T-helper 1 cell treated with Interleukin-12 subunit alpha and Interleukin-12 subunit beta and Interleukin-4 antibody, amounts not matched to agents 30 μg/mL and 1 μg/mL, for 36 hours (primary cell): ENCODE data around the gene PSTPIP2.
"Not testable (repeated sequence)": the region's sequence is repeated elsewhere in the genome, so short reads cannot be mapped to it uniquely, and the experiment has no call there.

Source experiments
- H3K27ac Mint-ChIP-seq: one replicate; pipeline ENCODE4 v1.8.0; 2021; ENCODE audit warnings: mild to moderate bottlenecking, mixed read lengths
- H3K27me3 Mint-ChIP-seq: one replicate; pipeline ENCODE4 v1.8.0; 2021; ENCODE audit warnings: low read depth, mixed read lengths
- H3K36me3 Mint-ChIP-seq: one replicate; pipeline ENCODE4 v1.8.0; 2021; ENCODE audit warnings: low read depth, mixed read lengths
- H3K4me1 Mint-ChIP-seq: one replicate; pipeline ENCODE4 v1.8.0; 2021; ENCODE audit warnings: low read depth, mixed read lengths
- H3K4me3 Mint-ChIP-seq: one replicate; pipeline ENCODE4 v1.8.0; 2021; ENCODE audit warnings: mild to moderate bottlenecking, moderate library complexity, mixed read lengths
- H3K9me3 Mint-ChIP-seq: one replicate; pipeline ENCODE4 v1.8.0; 2021; ENCODE audit warnings: mixed read lengths

The PSTPIP2 gene, protein sequence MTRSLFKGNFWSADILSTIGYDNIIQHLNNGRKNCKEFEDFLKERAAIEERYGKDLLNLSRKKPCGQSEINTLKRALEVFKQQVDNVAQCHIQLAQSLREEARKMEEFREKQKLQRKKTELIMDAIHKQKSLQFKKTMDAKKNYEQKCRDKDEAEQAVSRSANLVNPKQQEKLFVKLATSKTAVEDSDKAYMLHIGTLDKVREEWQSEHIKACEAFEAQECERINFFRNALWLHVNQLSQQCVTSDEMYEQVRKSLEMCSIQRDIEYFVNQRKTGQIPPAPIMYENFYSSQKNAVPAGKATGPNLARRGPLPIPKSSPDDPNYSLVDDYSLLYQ

DNA sequence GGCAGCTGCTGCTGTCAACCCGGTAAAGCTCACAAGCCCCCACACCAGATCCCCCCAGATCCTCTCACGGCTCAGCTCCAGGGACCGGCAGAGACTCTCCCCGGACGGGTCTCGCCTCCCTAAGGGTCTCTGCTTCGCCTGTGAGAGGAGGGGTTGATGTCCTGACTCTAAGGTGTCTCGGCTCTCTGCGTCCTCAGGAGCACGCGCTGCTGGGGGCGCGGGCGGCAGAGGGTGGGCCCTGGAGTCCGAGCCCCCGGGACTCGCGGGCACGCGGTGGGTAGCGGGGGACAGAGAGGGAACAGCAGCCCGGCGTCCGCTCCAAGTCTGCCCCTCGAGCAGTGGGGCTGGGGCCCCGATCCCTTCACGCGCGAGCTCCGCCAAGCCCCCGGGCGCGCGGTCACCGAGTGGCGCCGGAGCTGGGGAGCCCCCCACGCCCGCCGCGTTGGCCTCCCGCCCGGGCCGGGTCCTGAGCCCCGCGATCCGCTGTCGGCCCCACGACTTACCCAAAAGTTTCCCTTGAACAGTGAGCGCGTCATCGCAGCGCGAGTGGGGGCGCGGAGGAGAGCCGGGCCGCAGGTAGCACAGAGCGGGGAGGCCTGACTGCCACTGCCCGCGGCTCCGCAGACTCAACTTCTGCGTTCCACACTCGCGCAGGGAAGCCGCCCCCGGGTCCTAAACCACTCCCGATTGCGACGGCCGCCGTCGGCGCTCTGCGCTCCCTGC is at the start of gene PSTPIP2:
Gene PSTPIP2 (minus strand): TSS at position 608 of the 723 bp plus-strand sequence. CDS start 72 bp downstream, at position 536.
- H3K36me3 Mint-ChIP-seq = peaks cover 4% of the 10 kb centered on the region
- peak within 1 kb of the TSS; percentile 82 for H3K4me3 Mint-ChIP-seq
- peak within 1 kb of the TSS; percentile 45 for H3K27ac Mint-ChIP-seq
- H3K4me1 Mint-ChIP-seq = peaks cover 30% of the 10 kb centered on the region
- no peaks in the 10 kb centered on the region for H3K9me3 Mint-ChIP-seq
- H3K27me3 Mint-ChIP-seq = no peaks in the 10 kb centered on the region

DNA sequence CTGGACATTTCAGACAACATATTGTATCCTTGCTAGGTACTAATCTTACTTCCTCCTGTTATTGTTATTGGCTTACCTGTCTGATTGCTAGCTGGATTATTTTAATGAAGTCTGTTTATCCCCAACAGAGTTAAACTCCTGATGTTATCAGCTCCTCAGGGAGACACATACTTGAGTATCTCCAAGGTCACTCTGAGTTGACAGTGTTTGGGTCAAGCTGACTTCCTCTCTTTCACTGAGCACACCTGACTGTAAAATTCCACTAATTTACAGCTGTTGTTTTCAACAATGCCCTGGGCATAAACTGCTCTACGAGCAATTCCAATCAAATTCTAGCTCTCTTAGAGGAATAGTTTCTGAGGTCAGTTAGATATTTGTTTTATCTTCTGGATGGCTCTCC is 41.7 kb upstream of the PSTPIP2 start:
- Mint-ChIP-seq H3K27ac (no peak overlapping the region), H3K36me3 (peaks cover 23% of the 10 kb centered on the region), H3K4me3 (no peak overlapping the region), H3K4me1 (peaks cover 2% of the 10 kb centered on the region), H3K9me3 (no peaks in the 10 kb centered on the region), H3K27me3 (no peaks in the 10 kb centered on the region)

GRCh38 chr18:46110406-46110805 is 38.3 kb upstream of the PSTPIP2 start:
- Mint-ChIP-seq H3K27me3 (no peaks in the 10 kb centered on the region), H3K27ac (no peak overlapping the region), H3K4me1 (peaks cover 10% of the 10 kb centered on the region), H3K36me3 (peaks cover 20% of the 10 kb centered on the region), H3K4me3 (no peak overlapping the region), H3K9me3 (no peaks in the 10 kb centered on the region)

- Mint-ChIP-seq H3K9me3 (no peaks in the 10 kb centered on the region), H3K4me1 (peaks cover 15% of the 10 kb centered on the region), H3K27me3 (no peaks in the 10 kb centered on the region), H3K36me3 (peaks cover 17% of the 10 kb centered on the region), H3K4me3 (no peak overlapping the region), H3K27ac (no peak overlapping the region)
These were observed 37.3 kb upstream of the PSTPIP2 start for GRCh38 chr18:46109386-46109785.

DNA sequence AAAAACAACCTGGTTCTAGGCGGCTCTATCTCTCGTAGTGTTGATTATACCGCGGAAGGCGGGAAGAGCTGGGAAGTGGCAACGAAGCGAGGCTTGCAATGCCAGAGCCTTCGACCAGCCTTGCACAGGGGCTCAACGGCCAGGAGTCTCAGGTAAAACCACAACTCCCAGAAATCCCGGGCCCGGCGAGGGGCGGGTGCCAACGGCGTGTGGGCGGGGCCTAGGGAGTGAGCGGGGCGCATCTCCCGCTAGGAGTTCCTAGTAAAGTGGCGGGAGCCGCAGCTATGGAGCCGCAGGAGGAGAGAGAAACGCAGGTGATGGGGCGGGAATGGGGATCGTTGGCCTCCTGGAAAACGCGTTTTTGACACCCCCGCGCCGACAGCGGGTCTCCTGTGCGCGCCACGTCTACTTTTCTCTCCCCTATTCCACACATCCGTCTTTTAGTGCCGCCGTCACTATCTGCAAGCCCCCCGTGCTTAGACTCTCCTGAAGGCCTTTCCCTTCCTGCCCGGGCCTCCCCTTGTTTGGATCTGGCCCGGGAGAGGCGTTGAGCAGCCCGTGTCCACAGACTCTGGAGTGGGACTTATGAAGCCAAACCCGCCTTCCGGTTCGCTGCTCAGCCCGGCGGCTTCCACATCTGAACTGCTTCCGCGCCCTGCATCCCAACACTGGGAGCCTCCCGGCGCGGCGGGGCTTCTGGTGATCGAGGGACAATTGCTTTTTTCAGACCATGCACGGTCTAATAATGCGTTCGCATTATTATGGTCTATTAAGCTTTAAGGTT is 32.3 kb upstream of the PSTPIP2 start, which contains the start of gene HAUS1:
Gene HAUS1 (plus strand): TSS at position 258 of the 784 bp plus-strand sequence. CDS start 27 bp downstream, at position 285.
- peak within 1 kb of the TSS; percentile 91 for H3K27ac Mint-ChIP-seq
- H3K36me3 Mint-ChIP-seq = peaks cover 4% of the 10 kb centered on the region

GRCh38 chr18:46099463-46099862 is 27.4 kb upstream of the PSTPIP2 start:
- no peaks in the 10 kb centered on the region for H3K27me3 Mint-ChIP-seq
- peaks cover 14% of the 10 kb centered on the region for H3K36me3 Mint-ChIP-seq
- peaks cover 17% of the 10 kb centered on the region for H3K4me1 Mint-ChIP-seq
- H3K27ac Mint-ChIP-seq = no peak overlapping the region
- H3K9me3 Mint-ChIP-seq = no peaks in the 10 kb centered on the region
- no peak overlapping the region for H3K4me3 Mint-ChIP-seq

More for the DNA sequence above, 32.3 kb upstream of the PSTPIP2 start, which contains the start of gene HAUS1:
- peaks cover 15% of the 10 kb centered on the region for H3K4me1 Mint-ChIP-seq
- no peaks in the 10 kb centered on the region for H3K27me3 Mint-ChIP-seq
- peak within 1 kb of the TSS; percentile 95 for H3K4me3 Mint-ChIP-seq
- H3K9me3 Mint-ChIP-seq = no peaks in the 10 kb centered on the region

DNA sequence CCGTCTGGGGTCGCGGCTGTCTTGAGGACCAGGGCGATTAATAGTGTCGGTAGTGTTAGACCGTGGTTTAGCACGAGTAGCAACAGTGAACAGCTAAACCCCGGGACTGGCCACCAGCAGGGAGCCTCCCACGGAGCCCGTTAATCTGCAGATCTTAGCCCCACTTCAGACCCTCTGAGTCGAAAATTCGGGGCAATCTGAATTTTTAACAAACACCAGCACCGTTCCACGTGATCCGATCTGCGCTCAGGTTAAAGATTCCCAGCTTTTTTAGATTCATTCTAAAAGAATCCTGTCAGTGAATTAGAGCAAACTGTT is 26.5 kb upstream of the PSTPIP2 start:
- Mint-ChIP-seq H3K9me3 (no peaks in the 10 kb centered on the region), H3K4me3 (peak overlapping the region; percentile 98), H3K27me3 (no peaks in the 10 kb centered on the region), H3K27ac (peak overlapping the region; percentile 98), H3K36me3 (peaks cover 18% of the 10 kb centered on the region), H3K4me1 (peaks cover 20% of the 10 kb centered on the region)

DNA sequence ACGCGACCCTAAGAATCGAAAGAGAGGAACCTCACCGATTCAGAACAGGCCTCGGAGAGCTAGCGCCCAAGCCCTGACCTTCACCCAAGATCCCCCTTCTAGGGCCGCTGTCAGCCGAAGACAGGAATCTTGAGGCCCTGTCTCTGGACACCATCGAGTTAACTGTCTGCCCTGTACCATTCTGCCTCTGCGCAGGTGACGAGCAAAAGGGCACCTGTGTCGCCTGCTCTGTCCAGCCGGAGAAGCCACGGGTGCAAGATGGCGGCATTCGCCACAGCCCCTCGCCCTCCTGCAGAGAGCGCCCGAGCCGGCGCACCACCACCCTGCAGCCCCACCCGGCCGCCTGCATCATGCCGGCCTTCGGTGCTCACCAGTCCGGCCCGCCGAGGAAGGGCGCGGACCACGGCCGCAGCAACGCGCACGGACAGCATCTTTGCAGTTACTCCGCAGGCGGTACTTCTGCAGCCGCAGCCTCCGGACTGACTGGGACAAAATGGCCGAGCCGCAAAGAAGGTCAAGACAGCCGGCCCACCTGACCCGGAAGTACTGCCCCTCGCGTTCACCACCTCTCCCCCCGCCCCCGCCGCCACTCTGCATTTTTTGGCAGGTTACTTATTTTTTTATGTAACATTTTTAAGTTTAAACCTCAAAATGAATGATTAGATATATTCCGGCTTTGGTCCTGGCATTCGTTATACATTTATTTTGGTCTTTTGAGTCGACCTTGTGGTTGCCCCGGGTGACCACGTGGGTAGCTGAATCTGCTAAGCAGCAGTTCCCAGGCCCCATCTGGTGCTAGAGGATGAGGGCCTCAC is 25.9 kb upstream of the PSTPIP2 start, which contains the start of gene ATP5F1A:
Gene ATP5F1A (minus strand): TSS at position 496 of the 815 bp plus-strand sequence. CDS start 65 bp downstream, at position 431.
- peak within 1 kb of the TSS; percentile 98 for H3K4me3 Mint-ChIP-seq
- H3K4me1 Mint-ChIP-seq = peaks cover 20% of the 10 kb centered on the region
- H3K27ac Mint-ChIP-seq = peak within 1 kb of the TSS; percentile 98
- no peaks in the 10 kb centered on the region for H3K9me3 Mint-ChIP-seq
- H3K27me3 Mint-ChIP-seq = no peaks in the 10 kb centered on the region
- peaks cover 18% of the 10 kb centered on the region for H3K36me3 Mint-ChIP-seq

DNA sequence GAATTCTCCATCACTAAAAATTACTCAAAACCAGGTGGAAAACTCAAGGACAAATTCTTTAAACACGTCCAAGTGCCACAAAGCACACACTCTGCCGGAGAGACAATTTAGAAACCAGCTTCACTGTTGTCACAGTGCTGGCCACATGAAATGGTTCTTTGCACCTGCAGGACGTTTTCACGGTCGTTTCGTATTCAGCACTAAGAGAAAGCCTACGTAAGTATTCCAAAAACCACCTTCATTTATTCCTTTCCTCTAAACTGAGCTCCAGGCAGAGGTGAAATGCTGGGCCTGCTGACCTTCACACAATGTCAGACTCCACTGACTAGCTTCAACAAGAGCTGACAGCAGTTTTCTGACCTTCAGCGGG is 25.4 kb upstream of the PSTPIP2 start:
- peaks cover 18% of the 10 kb centered on the region for H3K36me3 Mint-ChIP-seq
- H3K27ac Mint-ChIP-seq = peak overlapping the region; percentile 98
- peaks cover 20% of the 10 kb centered on the region for H3K4me1 Mint-ChIP-seq
- peak overlapping the region; percentile 98 for H3K4me3 Mint-ChIP-seq
- no peaks in the 10 kb centered on the region for H3K27me3 Mint-ChIP-seq
- H3K9me3 Mint-ChIP-seq = no peaks in the 10 kb centered on the region

DNA sequence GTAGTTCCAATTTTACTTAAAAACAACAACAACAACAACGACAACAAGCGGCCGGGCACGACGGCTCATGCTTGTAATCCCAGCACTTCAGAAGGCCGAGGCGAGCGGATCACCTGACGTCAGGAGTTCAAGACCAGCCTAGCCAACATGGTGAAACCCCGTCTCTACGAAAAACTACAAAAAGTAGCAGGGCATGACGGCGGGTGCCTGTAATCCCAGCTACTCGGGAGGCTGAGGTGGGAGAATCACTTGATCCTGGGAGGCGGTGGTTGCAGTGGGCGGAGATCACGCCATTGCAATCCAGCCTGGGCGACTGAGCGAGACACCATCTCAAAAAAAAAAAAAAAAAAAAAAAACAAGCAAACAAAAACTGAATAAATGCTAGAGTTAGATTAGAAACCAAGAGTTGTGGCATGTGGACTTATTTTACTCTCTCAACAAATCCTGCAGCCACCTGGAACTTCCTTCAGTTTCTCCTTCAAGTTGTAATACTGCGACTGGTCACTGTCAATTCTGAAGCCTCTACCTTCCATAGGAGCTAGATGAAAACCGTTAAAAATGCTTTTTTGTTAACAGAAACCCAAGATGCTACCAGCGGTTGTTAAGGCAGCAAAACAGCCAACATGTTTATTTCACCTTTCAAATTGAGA is 24.7 kb upstream of the PSTPIP2 start:
- Mint-ChIP-seq H3K4me3 (peak overlapping the region; percentile 98), H3K27ac (peak overlapping the region; percentile 98), H3K9me3 (no peaks in the 10 kb centered on the region), H3K27me3 (no peaks in the 10 kb centered on the region), H3K36me3 (peaks cover 21% of the 10 kb centered on the region), H3K4me1 (peaks cover 21% of the 10 kb centered on the region)

DNA sequence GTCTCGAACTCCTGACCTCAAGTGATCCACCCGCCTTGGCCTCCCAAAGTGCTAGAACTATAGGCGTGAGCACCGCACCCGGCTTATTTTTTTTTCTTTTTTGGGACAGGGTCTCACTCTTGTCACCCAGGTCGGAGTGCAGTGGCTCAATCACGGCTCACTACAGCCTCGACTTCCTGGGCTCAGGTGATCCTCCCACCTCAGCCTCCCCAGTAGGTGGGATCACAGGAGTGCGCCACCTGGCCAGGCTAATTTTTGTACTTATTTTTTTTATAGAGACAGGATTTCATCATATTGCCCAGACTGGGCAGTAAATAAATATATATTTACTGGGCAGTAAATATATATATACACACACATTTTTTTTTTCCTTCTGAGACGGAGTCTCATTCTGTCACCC is 23.5 kb upstream of the PSTPIP2 start:
- H3K4me3 Mint-ChIP-seq = no peak overlapping the region
- H3K9me3 Mint-ChIP-seq = no peaks in the 10 kb centered on the region
- H3K27ac Mint-ChIP-seq = no peak overlapping the region
- peaks cover 32% of the 10 kb centered on the region for H3K36me3 Mint-ChIP-seq
- H3K4me1 Mint-ChIP-seq = peaks cover 28% of the 10 kb centered on the region
- H3K27me3 Mint-ChIP-seq = no peaks in the 10 kb centered on the region

- H3K27ac Mint-ChIP-seq, H3K9me3 Mint-ChIP-seq: not testable (repeated sequence)
These were observed 16.4 kb upstream of the PSTPIP2 start for GRCh38 chr18:46088501-46088900.

DNA sequence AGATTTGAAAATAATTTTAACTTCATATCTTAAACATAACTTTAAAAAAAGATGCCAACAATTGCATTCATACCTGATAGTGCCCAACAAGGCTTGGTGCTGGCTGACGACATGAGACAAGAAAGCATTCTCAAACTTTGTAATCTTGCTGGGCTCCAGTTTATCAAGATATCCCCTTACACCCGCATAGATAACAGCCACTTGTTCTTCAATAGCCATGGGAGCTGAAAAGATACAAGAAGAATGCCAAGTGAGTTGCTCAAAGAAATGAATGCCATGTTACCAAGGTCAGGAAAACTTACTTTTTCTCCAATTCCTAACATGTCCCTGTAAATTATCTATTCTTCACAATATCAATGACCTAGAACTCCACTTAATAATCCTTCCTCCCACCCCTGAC is 12.4 kb upstream of the PSTPIP2 start:
- Mint-ChIP-seq H3K4me1 (no peaks in the 10 kb centered on the region), H3K36me3 (peaks cover 66% of the 10 kb centered on the region), H3K9me3 (no peaks in the 10 kb centered on the region), H3K27ac (no peak overlapping the region), H3K4me3 (no peak overlapping the region), H3K27me3 (no peaks in the 10 kb centered on the region)

More at GRCh38 chr18:46088501-46088900, 16.4 kb upstream of the PSTPIP2 start:
- not testable (repeated sequence) for H3K27me3 Mint-ChIP-seq, H3K4me1 Mint-ChIP-seq, H3K4me3 Mint-ChIP-seq
- H3K36me3 Mint-ChIP-seq = peaks cover 65% of the 10 kb centered on the region
